ENCODE results near the gene ELMOD3. TPM values are rescaled to one million over a fixed set of nuclear protein-coding genes. Genes with fewer than 3 reads are reported as not detected.
"Not testable (repeated sequence)": the region's sequence is repeated elsewhere in the genome, so short reads cannot be mapped to it uniquely, and the experiment has no call there.

ELMOD3 gene
- total RNA-seq, 2 experiments from 2014 or later, result 19.4 to 22.1 TPM

DNA sequence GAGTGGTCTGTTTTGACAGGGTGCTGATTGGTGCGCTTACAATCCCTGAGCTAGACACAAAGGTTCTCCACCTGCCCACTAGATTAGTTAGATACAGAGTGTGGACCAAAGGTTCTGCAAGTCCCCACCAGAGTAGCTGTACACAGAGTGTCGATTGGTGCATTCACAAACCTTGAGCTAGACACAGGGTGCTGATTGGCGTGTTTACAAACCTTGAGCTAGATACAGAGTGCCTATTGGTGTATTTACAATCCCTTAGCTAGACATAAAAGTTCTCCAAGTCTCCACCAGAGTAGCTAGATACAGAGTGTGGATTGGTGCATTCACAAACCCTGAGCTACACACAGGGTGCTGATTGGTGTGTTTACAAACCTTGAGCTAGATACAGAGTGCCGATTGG lies 20.7 kb upstream of the ELMOD3 start:
- H3K4me3 Mint-ChIP-seq; H3K27me3 Mint-ChIP-seq; H3K27ac Mint-ChIP-seq; CTCF ChIA-PET; H3K36me3 Mint-ChIP-seq (ENCODE audit: low read depth); DNase-seq; H3K9me3 Mint-ChIP-seq: not testable (repeated sequence)
- H3K4me1 Mint-ChIP-seq, result peaks cover 14% of the 10 kb centered on the region
- POLR2A ChIA-PET, result interaction anchor here (1.1 kb wide), 1 partner anchor 20 kb away, joined by 4 read pairs; the partner anchor contains the start of genes ELMOD3 and RETSAT

DNA sequence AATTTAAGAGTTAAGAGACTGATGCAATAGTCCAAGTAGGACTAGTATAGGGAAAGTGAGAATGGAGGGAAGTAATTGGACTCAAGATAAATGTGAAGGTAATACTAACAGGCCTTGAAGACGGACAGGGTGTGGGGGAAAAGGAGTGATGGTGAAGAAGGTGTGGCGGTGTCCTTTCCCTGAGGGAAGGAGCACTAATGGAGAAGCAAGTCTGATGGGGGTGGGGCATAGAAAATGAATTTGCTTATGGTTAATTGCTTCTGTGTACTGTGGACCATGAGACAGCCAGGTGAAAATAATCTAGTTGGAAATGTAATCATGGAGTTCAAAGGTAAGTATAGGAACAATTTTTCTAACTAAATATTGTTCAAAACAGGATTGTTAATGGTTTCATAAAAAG lies 19.6 kb upstream of the ELMOD3 start:
- Mint-ChIP-seq H3K4me1 (peaks cover 8% of the 10 kb centered on the region), H3K36me3 (ENCODE audit: low read depth) (no peaks in the 10 kb centered on the region), H3K27ac (no peak overlapping the region), H3K4me3 (no peak overlapping the region), H3K9me3 (no peaks in the 10 kb centered on the region), H3K27me3 (peaks cover 14% of the 10 kb centered on the region)
- no peak for DNase-seq
- CTCF ChIA-PET, result interaction anchor here (1.6 kb wide), 1 partner anchor 16 kb away, joined by 7 read pairs; no protein-coding TSS in a partner anchor
- POLR2A ChIA-PET, result interaction anchor here (1.1 kb wide), 1 partner anchor 19 kb away, joined by 4 read pairs; the partner anchor contains the start of genes ELMOD3 and RETSAT

DNA sequence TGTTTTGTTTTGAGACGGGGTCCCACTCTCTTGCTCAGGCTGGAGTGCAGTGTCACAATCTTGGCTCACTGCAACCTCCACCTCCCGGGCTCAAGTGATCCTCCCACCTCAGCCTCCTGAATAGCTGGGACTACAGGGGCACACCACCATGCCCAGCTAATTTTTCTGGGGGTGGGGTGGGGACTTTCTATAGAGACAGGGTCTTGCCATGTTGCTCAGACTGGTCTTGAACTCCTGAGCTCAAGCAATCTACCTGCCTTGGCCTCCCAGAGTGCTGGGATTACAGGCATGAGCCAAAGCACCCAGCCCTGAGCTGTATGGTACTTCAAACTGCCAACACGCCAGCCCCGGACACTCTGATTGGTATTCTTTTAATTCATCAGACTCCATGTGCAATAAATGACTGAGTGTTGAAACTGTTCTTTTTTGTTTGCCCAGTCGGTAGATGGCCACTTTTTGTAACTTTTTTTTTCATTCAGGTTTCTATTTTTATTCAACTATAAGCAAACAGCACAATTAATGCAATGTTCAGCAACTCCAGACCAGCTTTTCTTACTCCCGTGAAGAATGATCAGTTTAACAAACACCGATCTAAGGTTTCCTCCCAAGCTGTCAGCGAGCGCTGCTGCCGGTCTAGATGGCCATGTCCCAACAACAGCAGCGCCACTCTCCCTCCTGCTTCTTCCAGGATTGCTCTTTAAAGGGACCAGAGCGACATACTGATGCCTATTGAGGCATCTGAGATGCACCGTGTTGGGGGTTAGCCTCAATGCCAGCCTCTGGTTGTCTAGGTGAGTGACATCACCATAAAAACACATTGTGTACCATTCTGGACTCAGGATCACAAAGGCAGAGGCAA lies 14.3 kb upstream of the ELMOD3 start:
- Mint-ChIP-seq H3K36me3 (ENCODE audit: low read depth) (peaks cover 7% of the 10 kb centered on the region), H3K27me3 (peaks cover 14% of the 10 kb centered on the region), H3K9me3 (no peaks in the 10 kb centered on the region), H3K4me3 (no peak overlapping the region), H3K4me1 (no peaks in the 10 kb centered on the region), H3K27ac (no peak overlapping the region)
- DNase-seq, result no peak
- ChIA-PET CTCF (interaction anchor here (1.9 to 2.9 kb wide), 2 partner anchors 8 to 12 kb away, joined by 6 to 10 read pairs; partner anchors contain the start of gene TGOLN2), POLR2A (interaction anchor here (0.7 kb wide), 1 partner anchor 198 kb away, joined by 4 read pairs; no protein-coding TSS in a partner anchor)

DNA sequence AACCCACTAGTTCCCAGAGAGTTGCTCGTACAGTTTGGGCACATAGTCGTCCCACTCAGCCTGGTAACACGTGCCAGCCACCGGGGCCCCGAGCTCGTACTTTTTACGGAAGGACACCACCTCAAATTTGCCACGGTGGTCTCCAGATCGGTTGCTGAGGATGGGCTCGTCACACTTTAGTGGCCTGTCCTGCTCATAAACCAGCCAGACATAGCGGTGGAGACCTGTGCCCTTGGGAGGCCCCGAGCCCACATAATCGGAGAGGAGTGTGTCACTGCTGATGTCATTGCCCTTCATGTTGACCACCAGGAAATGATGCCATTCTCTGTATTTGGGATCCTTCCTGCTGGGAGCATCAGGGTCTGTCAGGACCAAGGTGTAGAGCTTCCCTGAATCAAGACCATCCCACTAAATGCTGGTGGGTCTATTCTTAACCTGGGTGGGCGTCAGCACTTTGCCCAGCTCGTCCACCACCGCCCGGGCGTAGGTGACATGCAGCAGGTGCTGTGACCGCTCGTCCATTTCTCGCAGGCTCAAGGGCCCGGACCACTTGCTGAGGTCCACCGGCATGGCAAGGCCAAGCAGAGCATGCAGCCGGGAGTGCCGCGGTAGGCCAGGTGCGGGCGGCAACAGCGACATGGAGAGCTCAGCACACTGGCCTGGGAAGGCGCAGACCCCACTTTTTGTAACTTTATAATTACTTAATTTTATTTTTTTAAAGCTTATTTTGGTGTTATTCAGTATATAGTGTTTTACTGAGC lies 13.1 kb upstream of the ELMOD3 start:
- ChIA-PET CTCF (interaction anchor here (1.1 to 1.9 kb wide), 4 partner anchors 9 to 26 kb away, joined by 3 to 6 read pairs (median 5); no protein-coding TSS in a partner anchor), POLR2A (no interaction called here)
- Mint-ChIP-seq H3K4me3 (no peak overlapping the region), H3K9me3 (no peaks in the 10 kb centered on the region), H3K4me1 (no peaks in the 10 kb centered on the region), H3K27ac (no peak overlapping the region), H3K27me3 (peaks cover 14% of the 10 kb centered on the region), H3K36me3 (ENCODE audit: low read depth) (peaks cover 7% of the 10 kb centered on the region)
- no peak for DNase-seq

DNA sequence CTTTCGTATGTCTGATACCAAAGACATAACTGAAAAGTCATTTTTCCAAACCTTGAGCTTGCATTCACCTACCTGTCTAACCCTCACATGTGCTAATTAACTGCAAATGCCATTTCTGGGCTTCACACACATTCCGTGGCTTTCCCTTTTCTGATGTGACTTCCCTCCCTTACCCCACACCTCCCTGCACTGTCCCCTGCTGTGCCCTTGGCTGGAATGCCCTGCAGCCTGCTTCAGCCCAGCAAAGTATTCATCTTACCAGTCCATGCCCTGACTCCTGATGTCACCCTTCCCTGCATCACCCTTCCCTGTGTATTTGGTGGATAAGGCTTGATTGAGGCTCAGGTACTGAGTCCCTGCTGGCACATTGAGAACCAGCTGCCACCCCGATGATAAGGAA lies 12.4 kb upstream of the ELMOD3 start:
- Mint-ChIP-seq H3K36me3 (ENCODE audit: low read depth) (peaks cover 10% of the 10 kb centered on the region), H3K9me3 (no peaks in the 10 kb centered on the region), H3K4me3 (no peak overlapping the region), H3K27ac (no peak overlapping the region), H3K4me1 (no peaks in the 10 kb centered on the region), H3K27me3 (peaks cover 13% of the 10 kb centered on the region)
- CTCF ChIA-PET, result interaction anchor here (0.6 to 1.9 kb wide), 5 partner anchors 8 to 25 kb away, joined by 3 to 6 read pairs (median 4); no protein-coding TSS in a partner anchor
- POLR2A ChIA-PET, result no interaction called here
- no peak for DNase-seq

DNA sequence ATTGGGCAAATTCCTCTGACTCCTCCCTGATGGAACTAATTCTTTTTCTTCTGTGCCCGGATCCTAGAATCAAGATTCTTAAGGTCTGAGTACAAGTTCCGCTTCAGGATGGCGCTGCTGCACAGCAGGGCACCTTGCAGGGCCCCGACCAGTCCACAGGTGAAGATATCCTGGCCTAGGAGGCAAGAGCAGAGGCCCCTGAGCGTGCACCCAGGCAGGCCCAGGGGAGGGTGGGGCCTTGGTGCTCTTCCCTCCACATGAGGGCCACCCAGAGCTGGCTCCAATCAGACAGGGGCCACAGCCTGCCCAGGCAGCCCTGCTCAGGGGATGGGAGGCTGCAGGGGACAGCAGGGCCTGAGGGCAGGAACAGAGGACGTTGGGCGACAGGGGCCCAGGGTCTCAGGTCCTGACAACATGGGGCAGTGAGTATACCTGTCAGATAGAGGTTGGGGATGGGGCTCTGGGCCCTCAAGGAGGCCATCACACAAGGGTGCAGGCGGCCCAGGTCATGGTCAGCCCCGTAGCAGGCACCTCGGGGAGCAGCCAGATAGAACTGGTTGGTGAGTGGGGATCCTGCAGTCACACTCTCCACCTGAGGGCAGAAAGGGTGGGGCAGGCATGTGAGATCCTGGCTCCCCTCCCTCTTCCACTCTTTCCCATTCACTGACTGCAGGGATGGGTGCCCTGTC lies 11.2 kb upstream of the ELMOD3 start:
- H3K9me3 Mint-ChIP-seq, CTCF ChIA-PET, H3K27me3 Mint-ChIP-seq, DNase-seq, H3K4me1 Mint-ChIP-seq, H3K4me3 Mint-ChIP-seq, H3K27ac Mint-ChIP-seq, POLR2A ChIA-PET: not testable (repeated sequence)
- H3K36me3 Mint-ChIP-seq (ENCODE audit: low read depth), result peaks cover 16% of the 10 kb centered on the region

DNA sequence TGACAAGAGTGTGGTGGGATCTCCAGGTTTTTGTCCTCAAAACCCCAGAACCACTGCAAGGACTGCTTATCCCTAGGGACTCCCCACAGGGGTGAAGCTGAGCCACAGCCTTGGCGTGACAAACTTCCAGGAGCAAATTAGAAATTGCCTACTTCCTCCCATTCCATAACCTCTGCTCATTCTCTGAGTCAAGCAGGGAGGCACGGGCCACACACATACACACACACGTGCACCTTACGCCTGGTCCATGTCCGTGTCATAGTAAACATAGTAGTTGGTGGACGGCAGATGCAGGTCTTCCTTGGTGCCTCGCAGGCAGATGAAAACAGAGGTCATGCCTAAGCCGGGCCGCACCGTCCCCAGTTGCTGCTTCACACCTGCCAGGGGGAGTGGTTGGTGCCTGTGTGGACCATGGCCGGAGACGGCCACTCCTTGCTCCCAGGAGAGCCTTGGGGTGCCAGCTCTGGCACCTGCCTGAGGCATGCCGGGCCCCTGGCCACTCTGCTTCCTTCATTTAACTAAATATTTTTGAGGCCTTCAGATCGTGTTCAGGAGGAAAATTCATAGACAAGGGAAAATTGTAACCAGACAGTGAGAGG lies 10.1 kb upstream of the ELMOD3 start:
- ChIA-PET CTCF (interaction anchor here (1.2 kb wide), 1 partner anchor 21 kb away, joined by 4 read pairs; no protein-coding TSS in a partner anchor), POLR2A (no interaction called here)
- Mint-ChIP-seq H3K4me3 (no peak overlapping the region), H3K36me3 (ENCODE audit: low read depth) (peaks cover 19% of the 10 kb centered on the region), H3K27me3 (peaks cover 3% of the 10 kb centered on the region), H3K4me1 (no peaks in the 10 kb centered on the region), H3K27ac (no peak overlapping the region), H3K9me3 (no peaks in the 10 kb centered on the region)
- no peak for DNase-seq

DNA sequence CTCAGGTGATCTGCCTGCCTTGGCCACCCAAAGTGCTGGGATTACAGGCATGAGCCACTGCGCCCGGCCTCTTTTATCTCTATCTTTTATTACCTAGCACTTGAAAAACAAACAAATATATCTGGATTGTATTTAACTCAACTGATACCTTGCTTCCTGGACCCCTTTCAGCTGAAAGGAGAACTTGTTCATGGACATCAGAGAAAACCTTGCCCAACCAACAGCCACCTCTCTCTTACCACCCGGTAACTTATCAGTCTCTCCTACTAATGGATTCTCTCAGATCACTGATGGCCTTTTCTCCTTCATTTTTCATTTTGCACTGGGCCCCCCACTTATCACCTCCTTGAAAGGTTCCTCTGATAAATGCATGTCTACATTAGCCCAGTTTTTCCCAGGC lies 7.0 kb upstream of the ELMOD3 start:
- no peak overlapping the region for H3K4me3 Mint-ChIP-seq
- POLR2A ChIA-PET, result no interaction called here
- H3K27ac Mint-ChIP-seq, result no peak overlapping the region
- H3K4me1 Mint-ChIP-seq, result peaks cover 9% of the 10 kb centered on the region
- H3K36me3 Mint-ChIP-seq (ENCODE audit: low read depth), result peaks cover 29% of the 10 kb centered on the region
- CTCF ChIA-PET, result interaction anchor here (1.3 kb wide), 1 partner anchor 9 kb away, joined by 4 read pairs; no protein-coding TSS in a partner anchor
- no peak for DNase-seq
- H3K9me3 Mint-ChIP-seq, result no peaks in the 10 kb centered on the region
- no peaks in the 10 kb centered on the region for H3K27me3 Mint-ChIP-seq

DNA sequence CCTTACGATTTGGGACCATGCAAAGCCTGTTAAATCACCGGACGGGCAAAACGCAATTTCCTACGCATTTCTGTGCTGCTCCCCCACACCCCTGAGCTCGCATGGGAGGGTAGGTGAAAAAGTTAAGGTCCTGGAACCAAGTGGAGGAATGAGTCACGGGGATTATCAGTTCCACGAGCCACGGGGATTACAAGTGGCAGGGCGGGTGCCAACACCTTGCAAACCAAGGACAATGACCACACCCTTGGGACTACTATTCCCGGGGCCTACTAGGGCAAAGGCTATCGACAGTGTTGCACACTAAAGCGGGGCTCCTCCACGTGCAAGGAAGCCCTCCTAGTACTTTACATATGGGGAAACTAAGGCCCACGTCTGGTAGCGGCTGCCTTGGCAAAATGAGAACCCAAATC lies 688 bp upstream of the ELMOD3 start:
- peak overlapping the region; percentile 96 for H3K27ac Mint-ChIP-seq
- DNase-seq, result peak; percentile 17
- CTCF ChIA-PET, result interaction anchor here (0.9 to 5.1 kb wide), 6 partner anchors 12 to 1114 kb away, joined by 3 to 27 read pairs (median 4); partner anchors contain the start of gene TGOLN2

DNA sequence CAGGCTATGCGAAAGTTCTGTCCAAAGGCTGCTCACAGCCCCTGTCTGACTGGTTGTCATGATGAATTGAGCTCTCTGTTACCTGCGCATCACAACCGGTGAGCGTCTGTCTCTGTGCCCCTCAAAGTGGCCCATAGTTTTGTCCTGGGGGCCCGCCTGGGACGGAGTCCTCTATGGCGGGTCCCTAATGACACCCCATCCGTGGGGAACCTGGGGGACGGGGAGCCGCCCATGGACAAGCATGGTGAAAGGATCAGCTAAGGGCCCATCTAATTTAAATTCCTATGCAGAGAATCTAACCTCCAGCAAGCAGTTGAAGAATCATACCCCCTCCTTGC lies 473 bp downstream of the ELMOD3 start:
- Mint-ChIP-seq H3K4me3 (peak overlapping the region; percentile 96), H3K9me3 (no peaks in the 10 kb centered on the region), H3K36me3 (ENCODE audit: low read depth) (peaks cover 30% of the 10 kb centered on the region), H3K27me3 (no peaks in the 10 kb centered on the region), H3K27ac (peak overlapping the region; percentile 96), H3K4me1 (peaks cover 46% of the 10 kb centered on the region)
- ChIA-PET POLR2A (interaction anchor here (0.7 to 1.6 kb wide), 2 partner anchors 21 to 28 kb away, joined by 3 to 4 read pairs; no protein-coding TSS in a partner anchor), CTCF (interaction anchor here (1.0 to 5.1 kb wide), 2 partner anchors 10 to 191 kb away, joined by 4 to 27 read pairs; no protein-coding TSS in a partner anchor)
- no peak for DNase-seq

More for the DNA sequence above, 688 bp upstream of the ELMOD3 start:
- POLR2A ChIA-PET, result interaction anchor here (0.6 to 1.6 kb wide), 3 partner anchors 20 to 207 kb away, joined by 3 to 4 read pairs (median 4); no protein-coding TSS in a partner anchor
- peak overlapping the region; percentile 96 for H3K4me3 Mint-ChIP-seq
- peaks cover 34% of the 10 kb centered on the region for H3K36me3 Mint-ChIP-seq (ENCODE audit: low read depth)
- H3K4me1 Mint-ChIP-seq, result peaks cover 44% of the 10 kb centered on the region
- no peaks in the 10 kb centered on the region for H3K27me3 Mint-ChIP-seq
- H3K9me3 Mint-ChIP-seq, result no peaks in the 10 kb centered on the region

DNA sequence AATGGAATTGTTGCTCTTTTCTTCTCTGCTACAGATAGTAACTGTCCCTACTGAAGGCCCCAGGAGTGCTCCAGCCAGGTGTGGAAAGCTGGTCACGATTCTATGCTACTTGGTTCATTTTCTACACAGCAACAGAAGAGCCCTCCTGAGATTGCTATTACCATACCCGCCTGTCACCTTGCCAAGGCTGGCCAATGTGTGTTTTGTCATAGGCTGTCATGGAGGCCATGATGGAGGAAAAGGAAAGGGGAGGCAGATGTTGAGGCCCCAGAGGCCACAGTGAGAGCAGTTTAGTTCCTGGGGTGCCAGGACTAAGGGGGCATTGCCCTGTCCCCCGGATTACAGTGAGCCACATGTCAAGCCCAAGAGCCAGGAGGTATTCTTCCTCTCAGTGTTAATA lies 952 bp downstream of the ELMOD3 start:
- peaks cover 26% of the 10 kb centered on the region for H3K36me3 Mint-ChIP-seq (ENCODE audit: low read depth)
- no peaks in the 10 kb centered on the region for H3K9me3 Mint-ChIP-seq

DNA sequence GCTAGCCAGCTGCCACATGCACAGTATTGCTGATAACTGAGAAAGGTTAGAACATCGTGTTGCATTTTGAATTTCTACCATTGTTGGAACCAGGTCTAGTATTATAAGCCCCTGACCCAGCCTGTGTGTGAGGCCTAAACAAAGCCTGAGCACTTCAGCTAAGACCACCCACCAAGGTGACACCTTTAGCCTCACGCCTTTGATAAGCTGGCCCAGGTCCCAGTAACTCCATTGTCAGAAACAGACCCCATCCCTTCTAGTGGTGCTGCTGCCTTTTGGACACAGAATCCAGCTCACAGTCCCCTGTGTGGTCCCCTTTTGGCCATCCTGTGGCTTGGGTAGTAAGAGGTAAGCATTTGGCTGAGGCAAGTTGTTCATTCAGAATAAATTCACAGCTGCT lies 1.6 kb downstream of the ELMOD3 start:
- Mint-ChIP-seq H3K4me3 (peak overlapping the region; percentile 96), H3K27me3 (no peaks in the 10 kb centered on the region), H3K27ac (no peak overlapping the region), H3K4me1 (peaks cover 42% of the 10 kb centered on the region), H3K9me3 (no peaks in the 10 kb centered on the region), H3K36me3 (ENCODE audit: low read depth) (peaks cover 20% of the 10 kb centered on the region)
- DNase-seq, result no peak
- ChIA-PET CTCF (interaction anchor here (0.5 to 5.1 kb wide), 4 partner anchors 9 to 449 kb away, joined by 3 to 27 read pairs (median 4); no protein-coding TSS in a partner anchor), POLR2A (no interaction called here)

More for the DNA sequence above, 952 bp downstream of the ELMOD3 start:
- Mint-ChIP-seq H3K27ac (peak overlapping the region; percentile 96), H3K4me3 (peak overlapping the region; percentile 96), H3K27me3 (no peaks in the 10 kb centered on the region), H3K4me1 (peaks cover 46% of the 10 kb centered on the region)
- CTCF ChIA-PET, result interaction anchor here (0.5 to 5.1 kb wide), 4 partner anchors 10 to 450 kb away, joined by 3 to 27 read pairs (median 4); no protein-coding TSS in a partner anchor
- no peak for DNase-seq
- POLR2A ChIA-PET, result no interaction called here

Data from activated CD4-positive, alpha-beta T cell treated with anti-CD3 and anti-CD28 coated beads, Interleukin-2, amount 10 ng/mL, durations not matched to agents 7 days and 5 days (primary cell).